ENCODE data around the gene GMPR. TPM values are rescaled to one million over a fixed set of nuclear protein-coding genes. Genes with fewer than 3 reads are reported as not detected.

Gene GMPR
- total and polyA plus RNA-seq, 3 experiments from 2014 or later: 0.66 to 1.4 (median 0.82) TPM

DNA sequence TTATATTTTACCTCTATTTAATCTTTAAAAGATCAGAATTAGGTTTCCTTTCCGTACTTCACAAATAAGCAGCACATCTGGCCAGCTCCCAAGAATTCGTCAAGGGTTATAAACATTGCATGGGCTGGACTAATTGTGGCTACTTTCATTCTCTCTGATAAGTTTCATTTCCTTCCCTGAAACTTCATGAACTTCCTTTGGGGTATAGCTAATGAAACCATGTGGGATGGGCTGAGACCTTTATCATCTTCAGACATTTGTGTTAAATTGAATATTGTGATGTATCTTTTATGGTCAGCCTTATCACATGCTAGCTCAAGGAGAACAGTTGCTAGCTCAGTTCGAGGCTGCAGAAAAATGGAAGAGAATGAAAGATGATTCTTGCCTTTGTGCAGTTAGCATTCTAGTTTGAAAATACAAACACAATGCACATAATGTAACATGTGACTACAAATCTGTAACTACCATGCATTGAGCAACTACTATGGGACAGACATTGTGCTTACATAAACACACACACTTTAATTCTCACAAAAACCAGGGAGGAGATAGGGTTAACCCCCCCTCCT is 1.7 kb upstream of the GMPR start:
- Histone ChIP-seq H3K4me1 (ENCODE audit: insufficient read depth, low read length) (peaks cover 25% of the 10 kb centered on the region), H3K9me3 (ENCODE audit: low read length) (no peaks in the 10 kb centered on the region), H3K27ac (ENCODE audit: low read depth, low read length) (peak overlapping the region; percentile 73), H3K27me3 (ENCODE audit: insufficient read depth, low read length, poor library complexity, severe bottlenecking) (no peaks in the 10 kb centered on the region), H3K4me3 (ENCODE audit: low read length) (no peak overlapping the region), H3K36me3 (ENCODE audit: insufficient read depth, low read length) (no peaks in the 10 kb centered on the region)
- ChIA-PET CTCF (interaction anchor here (0.6 kb wide), 1 partner anchor 95 kb away, joined by 3 read pairs; no protein-coding TSS in a partner anchor), POLR2A (no interaction called here)
- Mint-ChIP-seq H3K27ac (peak overlapping the region in 1 of 8 donors; percentile 81), H3K4me3 (peak overlapping the region in 6 of 7 donors; percentile 75 to 84 (median 78)), H3K36me3 (peaks cover 0 to 1% (median 0%) of the 10 kb centered on the region in 3 donors), H3K4me1 (peaks cover 17 to 30% (median 24%) of the 10 kb centered on the region in 3 donors), H3K27me3 (peaks cover 22 to 47% of the 10 kb centered on the region in 2 donors), H3K9me3 (no peaks in the 10 kb centered on the region)
- no peak for DNase-seq

- Histone ChIP-seq H3K4me1 (ENCODE audit: insufficient read depth, low read length) (peaks cover 25% of the 10 kb centered on the region), H3K36me3 (ENCODE audit: insufficient read depth, low read length) (no peaks in the 10 kb centered on the region), H3K27ac (ENCODE audit: low read depth, low read length) (peak overlapping the region; percentile 73), H3K9me3 (ENCODE audit: low read length) (no peaks in the 10 kb centered on the region), H3K4me3 (ENCODE audit: low read length) (no peak overlapping the region), H3K27me3 (ENCODE audit: insufficient read depth, low read length, poor library complexity, severe bottlenecking) (no peaks in the 10 kb centered on the region)
- peaks cover 0 to 1% (median 0%) of the 10 kb centered on the region in 3 donors for H3K36me3 Mint-ChIP-seq
- POLR2A ChIA-PET: no interaction called here
- DNase-seq: no peak
- peak overlapping the region; percentile 75 to 84 (median 78) for H3K4me3 Mint-ChIP-seq
- H3K27me3 Mint-ChIP-seq: peaks cover 17 to 41% of the 10 kb centered on the region in 2 donors
- CTCF ChIA-PET: interaction anchor here (0.6 kb wide), 1 partner anchor 95 kb away, joined by 3 read pairs; no protein-coding TSS in a partner anchor
- peak overlapping the region in 1 of 8 donors; percentile 81 for H3K27ac Mint-ChIP-seq
- no peaks in the 10 kb centered on the region for H3K9me3 Mint-ChIP-seq
- peaks cover 17 to 30% (median 24%) of the 10 kb centered on the region in 3 donors for H3K4me1 Mint-ChIP-seq
Observed at GRCh38 chr6:16237242-16237641, 1.1 kb upstream of the GMPR start.

DNA sequence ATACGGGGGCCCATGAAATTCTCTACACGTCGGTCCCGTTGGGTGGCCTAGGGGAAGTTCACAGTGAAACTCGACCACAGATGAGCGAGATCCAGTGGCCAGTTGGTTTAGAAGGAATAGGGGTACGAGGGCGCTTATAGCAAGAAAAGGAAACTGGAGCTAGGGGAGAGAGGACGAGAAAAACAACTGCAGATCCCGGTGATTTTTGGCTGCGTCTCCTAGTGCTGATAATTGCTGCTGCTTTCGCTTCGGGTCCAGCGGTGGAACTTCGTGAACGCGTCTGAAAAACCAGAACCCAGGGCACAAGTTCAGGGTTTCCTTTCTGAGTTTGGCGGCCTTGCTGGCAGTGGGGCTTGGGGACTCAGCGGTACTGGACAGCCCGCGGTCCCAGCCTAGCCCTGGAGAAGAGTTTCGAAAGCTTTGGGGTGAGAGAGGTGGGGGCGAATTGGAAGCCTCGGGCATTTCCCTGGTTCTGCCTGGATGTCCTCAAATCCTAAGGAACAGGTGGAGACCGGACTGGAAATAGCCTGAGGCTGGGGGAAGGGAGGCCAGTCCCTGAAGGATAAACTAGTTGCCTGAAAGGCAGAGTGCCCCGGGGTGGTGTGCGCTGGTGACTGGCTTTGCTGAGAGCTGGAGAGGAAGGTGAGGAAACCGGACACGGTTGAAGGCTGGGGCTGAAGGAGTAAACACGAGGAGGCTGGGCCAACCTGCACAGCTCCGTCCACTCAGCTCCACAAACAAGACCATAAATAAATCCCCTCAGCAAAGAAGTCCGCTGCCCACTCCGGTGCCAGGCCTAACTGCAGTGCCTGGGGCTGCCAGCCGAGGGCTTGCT is 793 bp downstream of the GMPR start:
- H3K4me1 Mint-ChIP-seq: peaks cover 17 to 30% (median 24%) of the 10 kb centered on the region in 3 donors
- Histone ChIP-seq H3K27me3 (ENCODE audit: insufficient read depth, low read length, poor library complexity, severe bottlenecking) (no peaks in the 10 kb centered on the region), H3K9me3 (ENCODE audit: low read length) (no peaks in the 10 kb centered on the region), H3K4me3 (ENCODE audit: low read length) (peak overlapping the region; percentile 73), H3K4me1 (ENCODE audit: insufficient read depth, low read length) (peaks cover 25% of the 10 kb centered on the region), H3K36me3 (ENCODE audit: insufficient read depth, low read length) (no peaks in the 10 kb centered on the region), H3K27ac (ENCODE audit: low read depth, low read length) (peak overlapping the region; percentile 79)
- H3K9me3 Mint-ChIP-seq: no peaks in the 10 kb centered on the region
- H3K36me3 Mint-ChIP-seq: peaks cover 0 to 1% (median 0%) of the 10 kb centered on the region in 3 donors
- peak overlapping the region in 5 of 8 donors; percentile 66 to 88 (median 69) for H3K27ac Mint-ChIP-seq
- ChIA-PET POLR2A (interaction anchor here (0.5 to 0.8 kb wide), 2 partner anchors 17 to 164 kb away, joined by 3 to 10 read pairs; no protein-coding TSS in a partner anchor), CTCF (interaction anchor here (0.9 to 1.1 kb wide), 2 partner anchors 9 to 21 kb away, joined by 3 to 4 read pairs; no protein-coding TSS in a partner anchor)
- DNase-seq: peak in 1 of 5 donors; percentile 5
- H3K27me3 Mint-ChIP-seq: peaks cover 15 to 29% of the 10 kb centered on the region in 2 donors
- peak overlapping the region; percentile 84 to 96 (median 93) for H3K4me3 Mint-ChIP-seq

GRCh38 chr6:16239798-16240123 is 1.4 kb downstream of the GMPR start:
- H3K4me3 Mint-ChIP-seq: peak overlapping the region in 6 of 7 donors; percentile 4 to 96 (median 92)
- ChIA-PET POLR2A (interaction anchor here (0.5 to 0.7 kb wide), 2 partner anchors 17 to 23 kb away, joined by 3 to 10 read pairs; no protein-coding TSS in a partner anchor), CTCF (interaction anchor here (1.1 kb wide), 1 partner anchor 10 kb away, joined by 3 read pairs; no protein-coding TSS in a partner anchor)
- Histone ChIP-seq H3K4me3 (ENCODE audit: low read length) (peak overlapping the region; percentile 73), H3K9me3 (ENCODE audit: low read length) (no peaks in the 10 kb centered on the region), H3K4me1 (ENCODE audit: insufficient read depth, low read length) (peaks cover 25% of the 10 kb centered on the region), H3K27ac (ENCODE audit: low read depth, low read length) (peak overlapping the region; percentile 79), H3K27me3 (ENCODE audit: insufficient read depth, low read length, poor library complexity, severe bottlenecking) (no peaks in the 10 kb centered on the region), H3K36me3 (ENCODE audit: insufficient read depth, low read length) (no peaks in the 10 kb centered on the region)
- H3K4me1 Mint-ChIP-seq: peaks cover 17 to 30% (median 24%) of the 10 kb centered on the region in 3 donors
- no peaks in the 10 kb centered on the region for H3K9me3 Mint-ChIP-seq
- H3K27ac Mint-ChIP-seq: no peak overlapping the region
- peaks cover 0 to 1% (median 0%) of the 10 kb centered on the region in 3 donors for H3K36me3 Mint-ChIP-seq
- DNase-seq: no peak
- H3K27me3 Mint-ChIP-seq: peaks cover 15 to 26% of the 10 kb centered on the region in 2 donors

- ChIA-PET POLR2A (no interaction called here), CTCF (no interaction called here)
Observed at GRCh38 chr6:16240589-16241320, 2.4 kb downstream of the GMPR start.

DNA sequence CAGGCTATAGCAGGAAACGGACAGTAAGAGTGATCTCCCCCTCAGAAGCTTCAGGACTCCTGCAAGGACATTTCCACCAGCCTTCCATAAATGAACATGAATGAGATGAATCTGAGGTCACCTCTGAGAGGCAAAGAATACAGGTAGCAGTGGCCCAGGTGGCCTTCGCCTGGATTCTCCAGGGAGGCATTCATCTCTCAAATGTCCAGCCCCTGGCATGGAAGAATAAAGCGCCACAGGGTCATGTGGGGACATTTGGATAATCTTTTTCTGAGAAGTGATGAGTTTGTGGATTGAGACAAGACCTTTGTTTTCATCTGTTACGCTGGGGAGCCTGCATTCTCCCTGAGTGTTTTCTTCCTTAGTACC is 2.9 kb downstream of the GMPR start:
- H3K27me3 Mint-ChIP-seq: peaks cover 11 to 25% of the 10 kb centered on the region in 2 donors
- POLR2A ChIA-PET: no interaction called here

More at GRCh38 chr6:16240589-16241320, 2.4 kb downstream of the GMPR start:
- Histone ChIP-seq H3K4me3 (ENCODE audit: low read length) (no peak overlapping the region), H3K4me1 (ENCODE audit: insufficient read depth, low read length) (peaks cover 25% of the 10 kb centered on the region), H3K27me3 (ENCODE audit: insufficient read depth, low read length, poor library complexity, severe bottlenecking) (no peaks in the 10 kb centered on the region), H3K36me3 (ENCODE audit: insufficient read depth, low read length) (no peaks in the 10 kb centered on the region), H3K27ac (ENCODE audit: low read depth, low read length) (peak overlapping the region; percentile 79), H3K9me3 (ENCODE audit: low read length) (no peaks in the 10 kb centered on the region)
- Mint-ChIP-seq H3K36me3 (peaks cover 0 to 1% (median 0%) of the 10 kb centered on the region in 3 donors), H3K9me3 (no peaks in the 10 kb centered on the region), H3K4me1 (peaks cover 17 to 30% (median 24%) of the 10 kb centered on the region in 3 donors), H3K4me3 (peak overlapping the region in 1 of 7 donors; percentile 45), H3K27ac (peak overlapping the region in 1 of 8 donors; percentile 22), H3K27me3 (peaks cover 12 to 23% of the 10 kb centered on the region in 2 donors)
- DNase-seq: no peak

DNA sequence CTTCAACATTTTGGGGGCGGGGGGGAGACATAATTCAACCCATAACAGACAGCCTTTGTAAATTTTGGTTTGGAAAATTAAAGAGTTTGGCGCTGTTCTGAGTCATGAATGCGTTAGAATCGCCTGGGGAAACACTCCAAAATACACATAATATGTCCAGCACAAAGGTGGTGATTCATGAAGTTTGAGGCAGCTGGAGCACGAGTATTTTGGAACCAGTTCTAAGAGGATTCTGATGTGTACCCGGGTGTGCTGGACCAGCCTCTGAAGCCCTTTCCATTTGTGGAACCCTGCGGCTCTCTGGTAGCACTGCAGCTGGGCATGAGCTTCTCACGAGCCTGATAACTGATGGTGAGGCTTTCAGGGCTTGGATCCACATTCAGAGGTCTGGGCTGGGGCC is 4.7 kb downstream of the GMPR start:
- Histone ChIP-seq H3K27me3 (ENCODE audit: insufficient read depth, low read length, poor library complexity, severe bottlenecking) (no peaks in the 10 kb centered on the region), H3K9me3 (ENCODE audit: low read length) (no peaks in the 10 kb centered on the region)

More for the DNA sequence above, 2.9 kb downstream of the GMPR start:
- Mint-ChIP-seq H3K4me3 (peak overlapping the region in 1 of 7 donors; percentile 45), H3K36me3 (peaks cover 0 to 3% (median 1%) of the 10 kb centered on the region in 3 donors), H3K27ac (peak overlapping the region in 1 of 8 donors; percentile 22), H3K4me1 (peaks cover 15 to 26% (median 20%) of the 10 kb centered on the region in 3 donors), H3K9me3 (no peaks in the 10 kb centered on the region)
- H3K27ac ChIP-seq (ENCODE audit: low read depth, low read length): peak overlapping the region; percentile 79
- CTCF ChIA-PET: no interaction called here
- H3K27me3 ChIP-seq (ENCODE audit: insufficient read depth, low read length, poor library complexity, severe bottlenecking): no peaks in the 10 kb centered on the region
- H3K36me3 ChIP-seq (ENCODE audit: insufficient read depth, low read length): no peaks in the 10 kb centered on the region
- no peaks in the 10 kb centered on the region for H3K9me3 ChIP-seq (ENCODE audit: low read length)
- no peak overlapping the region for H3K4me3 ChIP-seq (ENCODE audit: low read length)
- peaks cover 25% of the 10 kb centered on the region for H3K4me1 ChIP-seq (ENCODE audit: insufficient read depth, low read length)
- DNase-seq: no peak

More for the DNA sequence above, 4.7 kb downstream of the GMPR start:
- no peak overlapping the region for H3K27ac Mint-ChIP-seq
- DNase-seq: no peak
- H3K4me1 ChIP-seq (ENCODE audit: insufficient read depth, low read length): peaks cover 11% of the 10 kb centered on the region
- peaks cover 0 to 6% (median 1%) of the 10 kb centered on the region in 3 donors for H3K36me3 Mint-ChIP-seq
- ChIA-PET POLR2A (no interaction called here), CTCF (interaction anchor here (0.9 kb wide), 1 partner anchor 1153 kb away, joined by 3 read pairs; no protein-coding TSS in a partner anchor)
- H3K27me3 Mint-ChIP-seq: peaks cover 20 to 26% of the 10 kb centered on the region in 2 donors
- H3K4me1 Mint-ChIP-seq: peaks cover 7 to 11% (median 8%) of the 10 kb centered on the region in 3 donors
- H3K9me3 Mint-ChIP-seq: no peaks in the 10 kb centered on the region
- no peak overlapping the region for H3K4me3 ChIP-seq (ENCODE audit: low read length)
- H3K4me3 Mint-ChIP-seq: peak overlapping the region in 1 of 7 donors; percentile 19
- no peaks in the 10 kb centered on the region for H3K36me3 ChIP-seq (ENCODE audit: insufficient read depth, low read length)
- H3K27ac ChIP-seq (ENCODE audit: low read depth, low read length): no peak overlapping the region
